Measurements from ENCODE around the gene ZNF207.
A peak's percentile ranks its signal among the peaks of the same experiment; 100 is the strongest.
"Not testable (repeated sequence)": the region's sequence is repeated elsewhere in the genome, so short reads cannot be mapped to it uniquely, and the experiment has no call there.

The ZNF207 gene

GRCh38 chr17:32318071-32318470 is 31.9 kb upstream of the ZNF207 start:
- Histone ChIP-seq H3K27ac (no peak overlapping the region), H3K9me3 (no peaks in the 10 kb centered on the region), H3K4me1 (ENCODE audit: control insufficient read depth in 1 of 2, insufficient read depth in 1 of 2, low read depth in 1 of 2, low read length in 1 of 2) (no peaks in the 10 kb centered on the region), H3K27me3 (peaks cover 17% of the 10 kb centered on the region), H3K4me3 (ENCODE audit: low read depth in 1 of 2, low read length in 1 of 2) (no peak overlapping the region), H3K36me3 (no peaks in the 10 kb centered on the region)
- TF ChIP-seq CTCF (IDR thresholded peaks at IDR 0.05) = no peak

- Histone ChIP-seq H3K27me3 (peaks cover 28% of the 10 kb centered on the region), H3K4me3 (ENCODE audit: low read depth in 1 of 2, low read length in 1 of 2) (peak overlapping the region; percentile 35 to 65), H3K4me1 (ENCODE audit: control insufficient read depth in 1 of 2, insufficient read depth in 1 of 2, low read depth in 1 of 2, low read length in 1 of 2) (no peaks in the 10 kb centered on the region), H3K27ac (no peak overlapping the region), H3K9me3 (no peaks in the 10 kb centered on the region), H3K36me3 (no peaks in the 10 kb centered on the region)
- TF ChIP-seq CTCF (IDR thresholded peaks at IDR 0.05) = peak; percentile 92
Observed at GRCh38 chr17:32319548-32319905, 30.4 kb upstream of the ZNF207 start.

GRCh38 chr17:32320080-32320479 is 29.9 kb upstream of the ZNF207 start:
- H3K27ac ChIP-seq; H3K4me3 ChIP-seq (ENCODE audit: low read depth in 1 of 2, low read length in 1 of 2); H3K36me3 ChIP-seq; H3K4me1 ChIP-seq (ENCODE audit: control insufficient read depth in 1 of 2, insufficient read depth in 1 of 2, low read depth in 1 of 2, low read length in 1 of 2); H3K9me3 ChIP-seq: not testable (repeated sequence)
- peaks cover 28% of the 10 kb centered on the region for H3K27me3 ChIP-seq

GRCh38 chr17:32320847-32321246 is 29.1 kb upstream of the ZNF207 start:
- TF ChIP-seq CTCF (IDR thresholded peaks at IDR 0.05) = no peak
- no peaks in the 10 kb centered on the region for H3K4me1 ChIP-seq (ENCODE audit: control insufficient read depth in 1 of 2, insufficient read depth in 1 of 2, low read depth in 1 of 2, low read length in 1 of 2)
- no peak overlapping the region for H3K27ac ChIP-seq
- peaks cover 30% of the 10 kb centered on the region for H3K27me3 ChIP-seq
- H3K36me3 ChIP-seq = no peaks in the 10 kb centered on the region
- H3K9me3 ChIP-seq = no peaks in the 10 kb centered on the region
- no peak overlapping the region for H3K4me3 ChIP-seq (ENCODE audit: low read depth in 1 of 2, low read length in 1 of 2)

GRCh38 chr17:32323046-32323445 is 26.9 kb upstream of the ZNF207 start:
- TF ChIP-seq CTCF (IDR thresholded peaks at IDR 0.05) = no peak
- no peak overlapping the region for H3K27ac ChIP-seq
- H3K4me3 ChIP-seq (ENCODE audit: low read depth in 1 of 2, low read length in 1 of 2) = no peak overlapping the region
- H3K27me3 ChIP-seq = peaks cover 30% of the 10 kb centered on the region
- no peaks in the 10 kb centered on the region for H3K4me1 ChIP-seq (ENCODE audit: control insufficient read depth in 1 of 2, insufficient read depth in 1 of 2, low read depth in 1 of 2, low read length in 1 of 2)
- H3K36me3 ChIP-seq = no peaks in the 10 kb centered on the region
- no peaks in the 10 kb centered on the region for H3K9me3 ChIP-seq

GRCh38 chr17:32323811-32324491 is 26.0 kb upstream of the ZNF207 start:
- Histone ChIP-seq H3K4me3 (ENCODE audit: low read depth in 1 of 2, low read length in 1 of 2) (no peak overlapping the region), H3K27ac (no peak overlapping the region), H3K36me3 (no peaks in the 10 kb centered on the region), H3K4me1 (ENCODE audit: control insufficient read depth in 1 of 2, insufficient read depth in 1 of 2, low read depth in 1 of 2, low read length in 1 of 2) (no peaks in the 10 kb centered on the region), H3K27me3 (peaks cover 25% of the 10 kb centered on the region), H3K9me3 (no peaks in the 10 kb centered on the region)
- no peak for TF ChIP-seq CTCF (IDR thresholded peaks at IDR 0.05)
